ENCODE data around the gene HOXD1.
A peak's percentile ranks its signal among the peaks of the same experiment; 100 is the strongest.

The HOXD1 gene

DNA sequence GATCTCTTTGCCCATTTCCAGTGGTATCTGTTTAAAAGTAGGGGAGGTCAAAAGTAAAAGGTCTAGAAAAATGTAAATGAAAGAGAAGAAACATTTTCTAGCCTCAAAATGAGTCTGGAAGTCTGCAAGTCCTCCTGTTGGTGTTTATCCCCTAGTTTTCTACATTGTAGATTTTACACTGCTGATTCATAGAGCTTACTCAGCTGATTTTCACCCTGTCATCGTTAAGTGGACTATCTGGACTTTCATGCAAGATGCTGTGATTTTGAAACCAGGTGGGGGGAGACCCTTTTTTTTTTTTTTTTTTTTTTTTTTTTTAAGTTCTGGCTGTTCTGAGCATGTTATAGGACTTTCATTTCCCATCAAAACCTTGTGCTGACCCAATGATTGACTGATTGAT lies 21.1 kb upstream of the HOXD1 start:
- DNase-seq, result no peak

DNA sequence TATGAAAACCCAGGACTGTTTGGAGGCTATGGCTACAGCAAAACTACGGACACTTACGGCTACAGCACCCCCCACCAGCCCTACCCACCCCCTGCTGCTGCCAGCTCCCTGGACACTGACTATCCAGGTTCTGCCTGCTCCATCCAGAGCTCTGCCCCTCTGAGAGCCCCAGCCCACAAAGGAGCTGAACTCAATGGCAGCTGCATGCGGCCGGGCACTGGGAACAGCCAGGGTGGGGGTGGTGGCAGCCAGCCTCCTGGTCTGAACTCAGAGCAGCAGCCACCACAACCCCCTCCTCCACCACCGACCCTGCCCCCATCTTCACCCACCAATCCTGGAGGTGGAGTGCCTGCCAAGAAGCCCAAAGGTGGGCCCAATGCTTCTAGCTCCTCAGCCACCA lies 19.3 kb upstream of the HOXD1 start:
- no peak for DNase-seq

- no peak for DNase-seq
Measured at GRCh38 chr2:176169711-176170110, 18.8 kb upstream of the HOXD1 start.

DNA sequence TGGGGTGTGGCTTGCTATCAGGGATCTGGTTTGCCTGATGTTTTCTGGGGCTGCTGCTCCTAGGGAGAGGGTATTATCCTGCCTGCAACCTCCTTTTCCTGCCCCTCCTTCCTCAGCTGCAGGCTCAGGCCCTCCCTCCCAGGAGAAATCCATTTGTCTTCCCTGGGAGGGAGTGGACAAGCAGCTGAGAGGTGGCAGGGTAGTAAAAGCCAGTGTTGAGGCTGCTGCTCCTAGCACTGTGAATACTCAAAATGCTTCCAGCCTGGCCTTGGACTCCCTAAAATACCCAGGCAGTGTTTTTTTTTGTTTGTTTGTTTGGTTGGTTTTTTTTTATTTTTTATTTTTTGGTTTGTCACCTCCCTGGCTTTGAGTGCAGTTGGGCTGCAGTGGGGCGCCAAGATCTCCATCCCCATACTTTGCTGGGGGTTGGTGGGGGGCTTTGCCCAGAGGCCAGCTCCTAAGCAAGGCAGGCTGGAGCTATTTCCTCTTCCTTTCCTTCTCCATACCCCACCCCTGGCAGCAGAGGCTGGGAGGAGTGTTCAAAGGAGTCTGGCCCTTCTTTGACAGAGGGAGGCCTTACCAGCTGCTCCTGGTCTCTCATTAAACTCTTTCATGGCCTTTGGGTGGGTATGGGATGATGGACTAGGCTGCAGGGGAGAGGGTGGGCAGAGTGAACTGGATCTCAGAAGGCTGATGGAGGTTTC lies 17.7 kb upstream of the HOXD1 start:
- no peak for DNase-seq

GRCh38 chr2:176171351-176172006 lies 17.0 kb upstream of the HOXD1 start:
- DNase-seq, result no peak

- no peak for DNase-seq
Measured at GRCh38 chr2:176172007-176172894, 16.2 kb upstream of the HOXD1 start.

DNA sequence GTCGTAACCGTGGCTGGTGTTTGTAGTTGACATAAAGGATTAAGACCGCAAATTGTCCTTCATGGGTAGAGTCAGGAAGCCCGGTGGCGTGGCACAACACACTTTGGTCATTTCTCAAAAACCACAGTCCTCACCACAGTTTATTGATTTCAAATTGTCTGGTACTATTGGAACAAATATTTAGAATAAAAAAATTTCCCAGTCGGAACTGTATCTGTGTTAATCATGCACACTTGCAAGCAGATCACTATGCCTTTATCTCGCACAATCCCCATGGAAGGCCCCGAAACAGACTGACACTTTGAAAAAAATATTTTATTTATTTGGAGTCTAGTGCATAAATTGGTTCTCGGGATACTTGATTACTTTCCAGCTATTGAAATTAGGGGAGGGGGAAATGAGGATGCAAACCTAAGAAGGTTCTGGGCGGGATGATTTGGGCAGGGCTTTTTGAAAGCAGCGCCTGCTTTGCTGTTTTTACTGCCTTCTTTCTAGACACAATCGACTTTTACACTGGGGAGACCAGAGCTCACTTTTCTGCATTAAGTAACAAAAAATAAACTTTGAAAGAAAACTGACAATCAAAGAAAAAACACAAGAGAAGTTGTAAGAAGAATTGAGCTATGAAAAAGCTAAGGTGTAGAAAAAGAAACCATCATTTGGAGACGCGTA lies 15.4 kb upstream of the HOXD1 start:
- no peak for DNase-seq

DNA sequence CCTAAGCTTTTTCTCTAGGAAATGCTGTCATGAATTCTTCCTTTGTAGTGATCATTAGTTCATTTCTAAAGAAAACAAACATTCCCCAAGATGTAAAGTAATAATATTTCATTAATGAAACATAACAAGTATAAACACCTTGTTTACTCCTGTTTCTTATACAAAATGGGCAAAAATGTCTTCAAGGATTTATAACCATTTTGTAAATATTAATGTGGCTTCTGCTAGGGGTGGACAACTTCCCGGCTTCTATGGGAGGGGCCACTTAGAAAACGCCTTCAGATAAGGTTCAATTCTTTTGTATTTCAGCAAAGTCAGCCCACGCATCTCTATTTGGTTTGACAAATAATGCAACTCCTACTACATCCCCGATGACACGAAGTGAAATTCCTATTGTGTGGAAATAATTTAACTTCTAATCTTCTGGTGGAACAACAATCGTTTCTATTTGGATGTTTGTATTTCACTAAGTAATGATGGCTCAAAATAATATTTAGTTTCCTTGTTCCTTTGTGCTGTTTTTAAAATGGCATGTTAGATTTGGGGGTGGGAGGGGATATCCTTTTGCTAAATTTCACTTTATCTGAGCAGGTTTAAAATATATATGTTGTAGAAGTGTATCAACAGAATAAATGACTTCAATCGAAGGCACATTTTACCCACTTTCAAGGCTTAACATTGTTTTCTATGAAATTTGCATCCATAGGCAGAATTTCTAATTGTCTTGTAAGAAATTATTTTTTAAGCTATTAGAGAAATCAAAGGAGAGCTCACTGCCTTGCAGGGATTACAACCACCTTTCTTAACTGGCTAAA lies 14.7 kb upstream of the HOXD1 start:
- no peak for DNase-seq

- DNase-seq, result no peak
Measured at GRCh38 chr2:176174382-176174823, 14.1 kb upstream of the HOXD1 start.

DNA sequence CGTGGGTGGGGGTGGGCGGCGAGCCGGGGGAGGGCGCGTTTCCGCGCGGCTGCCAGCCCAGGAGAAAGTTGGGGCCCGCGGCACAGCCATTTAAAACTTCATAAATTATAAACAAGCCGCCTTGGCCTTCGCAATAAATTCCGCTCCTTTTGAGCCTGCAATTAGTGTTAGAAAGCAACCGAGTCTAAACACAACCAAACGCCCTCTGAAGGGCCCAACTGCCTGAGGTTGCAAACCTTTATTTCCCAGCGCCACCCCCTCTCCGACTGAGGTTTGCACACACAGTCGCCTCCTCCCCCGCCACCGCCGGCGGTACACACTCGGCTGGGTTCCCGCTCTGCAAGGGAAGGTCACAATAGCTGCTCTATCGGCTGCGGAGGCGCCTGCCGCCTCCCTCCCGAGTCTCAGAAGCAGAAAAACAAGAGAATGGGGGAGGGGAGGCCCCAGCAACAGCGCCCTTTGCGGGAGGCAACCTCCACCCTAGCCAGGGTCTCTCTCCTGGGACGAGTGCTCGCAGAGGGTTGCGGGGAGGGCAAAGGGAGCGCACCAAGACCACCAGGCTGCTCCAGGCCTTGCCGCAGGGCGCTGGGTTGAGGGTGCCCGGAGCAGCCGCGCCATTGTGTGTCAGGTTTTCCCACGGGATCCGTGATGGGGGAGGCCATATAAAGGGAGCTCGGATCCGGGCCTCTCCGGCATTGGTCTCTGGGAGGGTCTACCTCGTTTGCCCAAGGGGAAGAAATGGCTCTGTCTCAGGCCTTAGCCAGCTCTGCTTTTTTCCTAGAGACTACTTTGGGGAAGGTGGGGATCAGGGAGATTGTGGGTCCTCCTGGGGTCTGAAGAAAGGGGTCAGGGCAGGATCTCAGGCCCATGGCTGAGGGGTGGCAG lies 13.4 kb upstream of the HOXD1 start:
- DNase-seq, result no peak

DNA sequence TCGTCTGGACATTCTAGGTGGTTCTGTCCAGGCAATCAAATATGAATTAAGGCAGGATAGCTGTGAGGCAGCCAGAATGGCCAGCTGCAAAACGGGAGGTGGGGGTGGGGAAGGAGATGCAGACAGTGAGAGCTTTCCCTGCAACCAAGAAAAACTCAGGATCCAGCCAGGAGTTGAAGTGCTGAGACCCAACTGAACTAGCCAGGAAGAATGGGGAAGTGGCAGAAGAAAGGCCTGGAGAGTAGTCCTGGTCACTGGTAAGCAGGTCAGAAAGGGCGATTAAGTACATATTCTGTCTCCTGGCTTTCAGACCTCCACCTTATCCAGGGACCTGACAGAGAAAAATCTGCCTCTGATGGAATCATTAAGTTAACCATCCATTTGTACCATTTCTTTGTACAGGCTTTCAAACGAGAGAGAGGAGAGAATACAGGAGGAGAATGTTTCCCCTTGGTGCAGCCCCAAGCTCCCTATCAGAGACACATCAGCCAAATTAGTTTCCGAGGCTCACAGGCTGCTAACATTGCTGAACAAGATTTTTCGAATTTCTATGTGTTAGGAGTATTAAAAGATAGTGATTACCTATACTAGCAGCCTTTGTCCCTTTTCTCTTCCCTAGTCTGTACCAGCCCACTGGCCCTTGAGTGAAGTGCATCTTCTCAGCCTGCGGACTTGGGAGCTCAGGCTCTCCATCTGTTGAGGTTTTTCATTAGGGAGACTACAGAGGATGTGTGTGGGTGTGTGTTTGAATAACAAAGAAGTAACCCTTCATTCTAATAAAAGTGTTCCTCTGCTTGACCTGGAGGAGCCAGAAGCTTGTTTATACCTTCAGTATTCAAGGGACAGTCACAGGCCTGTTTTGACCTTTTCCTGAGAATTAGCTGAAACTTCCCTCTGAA lies 12.5 kb upstream of the HOXD1 start:
- DNase-seq, result no peak

GRCh38 chr2:176177580-176178037 lies 10.9 kb upstream of the HOXD1 start:
- no peak for DNase-seq

GRCh38 chr2:176178038-176178756 lies 10.3 kb upstream of the HOXD1 start:
- no peak for DNase-seq

- DNase-seq, result no peak
Measured at GRCh38 chr2:176178757-176179295, 9.6 kb upstream of the HOXD1 start.

DNA sequence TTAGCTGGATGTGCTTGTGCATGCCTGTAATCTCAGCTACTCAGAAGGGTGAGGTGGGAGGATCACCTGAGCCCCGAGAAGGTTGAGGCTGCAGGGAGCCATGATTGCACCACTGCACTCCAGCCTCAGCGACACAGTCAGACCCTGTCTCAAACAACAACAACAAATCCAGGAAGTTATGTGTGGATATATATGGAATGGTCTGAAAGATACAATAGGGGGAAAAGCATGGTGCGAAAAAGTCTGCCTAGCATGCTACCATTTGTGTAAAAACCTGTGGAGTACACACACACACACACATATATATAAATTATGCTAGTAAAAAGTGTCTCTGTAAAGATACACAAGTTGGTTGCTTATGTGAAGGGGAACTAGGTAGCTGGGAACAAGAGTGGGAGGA lies 6.9 kb upstream of the HOXD1 start:
- DNase-seq, result no peak

DNA sequence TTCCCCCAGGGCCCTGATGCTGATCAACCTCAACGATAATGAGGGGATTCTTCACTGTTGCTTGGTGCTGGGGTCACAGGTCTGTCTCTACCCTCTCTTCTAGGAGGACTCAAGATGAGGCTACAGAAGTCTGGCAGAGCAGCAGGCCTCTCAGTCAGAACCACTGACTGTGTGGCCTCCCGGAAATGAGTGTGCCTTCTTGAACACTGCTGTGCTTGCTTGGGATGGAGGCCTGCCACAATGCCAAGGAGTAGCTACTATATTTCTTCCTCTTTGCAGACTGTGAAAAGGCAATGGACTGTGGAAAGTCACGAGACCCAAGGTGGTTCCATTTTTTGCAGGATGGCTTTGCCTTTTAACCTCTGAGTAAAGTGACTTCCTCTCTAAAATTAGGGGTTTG lies 5.8 kb upstream of the HOXD1 start:
- peak in 1 of 3 donors; percentile 5 for DNase-seq

DNA sequence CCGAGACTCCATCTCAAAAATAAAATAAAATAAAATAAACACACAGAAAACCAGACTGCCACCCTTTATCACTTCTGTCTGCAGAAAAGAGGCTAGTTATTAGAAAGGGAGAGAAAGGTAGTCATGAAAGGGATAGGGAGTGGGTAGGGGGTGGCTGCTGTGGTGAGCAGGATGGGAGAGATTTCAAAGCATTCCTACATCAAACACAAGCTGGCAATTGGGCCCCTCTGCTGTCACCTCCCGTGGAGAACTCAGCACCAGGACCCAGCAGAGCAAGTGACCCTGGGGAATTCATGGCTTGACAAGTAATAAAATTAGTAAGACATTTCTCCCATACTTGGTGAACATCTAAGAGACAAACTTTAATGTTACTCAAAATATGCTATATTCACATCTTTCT lies 3.7 kb upstream of the HOXD1 start:
- DNase-seq, result no peak

DNA sequence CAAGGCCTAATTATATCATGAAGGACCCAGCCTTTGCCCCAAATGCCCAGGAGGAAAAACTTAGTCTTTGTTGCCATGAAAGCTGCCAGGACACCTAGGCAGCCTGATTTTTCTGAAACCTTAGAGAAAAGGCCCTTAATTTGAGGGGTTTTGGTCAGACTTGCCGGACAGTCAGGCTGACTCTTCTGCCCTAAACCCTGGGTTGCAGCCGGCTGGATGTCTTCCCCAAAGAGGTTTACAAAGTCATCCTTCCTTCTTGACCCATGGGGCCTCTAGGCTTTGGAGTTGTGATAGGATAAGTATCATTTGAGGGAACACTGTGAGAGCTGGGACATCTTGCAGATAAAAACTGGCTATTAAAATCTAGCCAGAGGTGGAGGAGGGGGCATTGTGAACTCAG lies 2.4 kb upstream of the HOXD1 start:
- no peak for DNase-seq
